Neural progenitor cell (in vitro differentiated cells): ENCODE results near the gene PCGF6.

Experiments
- EZH2 ChIP-seq: fragments of 200-600 bp; sonication (generic); IDR thresholded peaks from 2 replicates; pipeline ENCODE4 v1.6.1; 2017; ENCODE audit warnings: antibody characterized with exemption, mild to moderate bottlenecking, moderate library complexity
- EZH2phosphoT487 ChIP-seq: fragments of 200-600 bp; sonication (generic); IDR thresholded peaks from 2 replicates; pipeline ENCODE4 v1.6.1; 2017; ENCODE audit warnings: antibody characterized with exemption

DNA sequence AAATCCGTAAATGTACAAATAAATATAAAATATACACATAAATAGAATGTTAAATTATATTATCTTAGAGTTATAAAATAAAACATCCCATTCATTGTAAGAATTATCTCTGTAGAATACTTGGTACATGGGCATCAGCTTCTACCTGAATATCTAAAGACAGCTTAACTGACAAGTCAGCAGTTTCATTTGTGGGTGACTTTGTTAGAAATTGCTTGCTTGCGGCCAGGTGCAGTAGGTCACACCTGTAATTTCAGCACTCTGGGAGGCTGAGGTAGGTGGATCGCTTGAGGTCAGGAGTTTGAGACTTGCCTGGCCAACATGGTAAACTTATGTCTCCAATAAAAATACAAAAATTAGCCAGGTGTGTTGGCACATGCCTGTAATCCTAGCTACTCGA lies 14.6 kb downstream of the PCGF6 start:
- no peak for TF ChIP-seq EZH2phosphoT487
- TF ChIP-seq EZH2, result no peak
